ENCODE measurements around the gene SLC25A12.

DNA sequence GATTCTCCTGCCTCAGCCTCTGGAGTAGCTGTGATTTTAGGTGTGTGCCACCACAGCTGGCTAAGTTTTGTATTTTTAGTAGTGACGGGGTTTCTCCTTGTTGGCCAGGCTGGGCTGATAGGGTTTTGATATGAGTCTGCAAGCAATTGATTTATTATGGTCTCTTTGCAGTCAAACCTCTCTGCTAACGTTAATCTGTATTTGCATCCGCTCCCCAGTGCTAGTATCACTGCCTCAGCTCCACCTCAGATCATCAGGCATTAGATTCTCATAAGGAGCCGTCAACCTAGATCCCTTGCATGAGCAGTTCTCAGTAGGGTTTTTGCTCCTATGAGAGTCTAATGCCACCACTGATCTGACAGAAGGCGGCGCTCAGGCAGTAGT is 47.3 kb upstream of the SLC25A12 start:
- TF ChIP-seq EP300 (IDR thresholded peaks at IDR 0.05) (no peak), POLR2A (IDR thresholded peaks at IDR 0.05) (no peak)

All from sigmoid colon (tissue), 4 donors.